Fibroblast of lung (primary cell): Measurements from ENCODE around the gene COX7B.

ENCODE experiments used
- EZH2 ChIP-seq: IDR thresholded peaks from 2 replicates; pipeline ENCODE4 v1.5.1; 2012; ENCODE audit warnings: low read length, control low read depth, mild to moderate bottlenecking; ENCODE audit errors: missing control alignments
- TF ChIP-seq, protein P1 (sequence below), 2 donors: IDR thresholded peaks in 1 of 2; conservative IDR thresholded peaks in 1 of 2; 1 replicate in 1 of 2; 2 replicates in 1 of 2; pipeline ENCODE4 v1.5.1; 2011 to 2012; ENCODE audit warnings: low read length in 2 of 2, control low read depth in 1 of 2, inconsistent platforms in 1 of 2, low read depth in 1 of 2, mild to moderate bottlenecking in 1 of 2

DNA sequence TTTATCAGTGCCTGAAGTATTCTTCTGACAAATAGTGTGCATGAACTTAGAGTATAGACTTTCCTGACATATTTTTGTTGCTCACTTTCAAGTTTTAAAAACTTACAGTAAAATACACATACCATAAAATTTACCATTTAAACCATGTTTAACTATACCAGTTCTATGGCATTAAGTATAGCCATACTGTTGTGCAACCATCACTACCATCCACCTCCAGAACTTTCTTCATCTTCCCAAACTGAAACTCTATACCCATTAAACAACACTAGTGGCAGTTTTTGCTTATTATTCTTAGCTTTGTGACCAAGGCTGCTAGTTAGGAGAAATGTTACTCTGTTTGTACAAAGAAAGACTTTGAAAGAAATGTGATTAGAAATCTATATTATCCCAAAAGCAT lies 37.0 kb downstream of the COX7B start:
- TF ChIP-seq, protein P1, sequence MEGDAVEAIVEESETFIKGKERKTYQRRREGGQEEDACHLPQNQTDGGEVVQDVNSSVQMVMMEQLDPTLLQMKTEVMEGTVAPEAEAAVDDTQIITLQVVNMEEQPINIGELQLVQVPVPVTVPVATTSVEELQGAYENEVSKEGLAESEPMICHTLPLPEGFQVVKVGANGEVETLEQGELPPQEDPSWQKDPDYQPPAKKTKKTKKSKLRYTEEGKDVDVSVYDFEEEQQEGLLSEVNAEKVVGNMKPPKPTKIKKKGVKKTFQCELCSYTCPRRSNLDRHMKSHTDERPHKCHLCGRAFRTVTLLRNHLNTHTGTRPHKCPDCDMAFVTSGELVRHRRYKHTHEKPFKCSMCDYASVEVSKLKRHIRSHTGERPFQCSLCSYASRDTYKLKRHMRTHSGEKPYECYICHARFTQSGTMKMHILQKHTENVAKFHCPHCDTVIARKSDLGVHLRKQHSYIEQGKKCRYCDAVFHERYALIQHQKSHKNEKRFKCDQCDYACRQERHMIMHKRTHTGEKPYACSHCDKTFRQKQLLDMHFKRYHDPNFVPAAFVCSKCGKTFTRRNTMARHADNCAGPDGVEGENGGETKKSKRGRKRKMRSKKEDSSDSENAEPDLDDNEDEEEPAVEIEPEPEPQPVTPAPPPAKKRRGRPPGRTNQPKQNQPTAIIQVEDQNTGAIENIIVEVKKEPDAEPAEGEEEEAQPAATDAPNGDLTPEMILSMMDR (conservative IDR thresholded peaks at IDR 0.05 in 1 of 2, IDR thresholded peaks at IDR 0.05 in 1 of 2; ENCODE audit: low read depth in 1 of 2, low read length in 2 of 2): no peak
- TF ChIP-seq EZH2: no peak
